Activated gamma-delta T cell treated with Interleukin-2 at 50 U/mL for 16 hours (primary cell): ENCODE results near the gene GCN1.
"Not testable (repeated sequence)": the region's sequence is repeated elsewhere in the genome, so short reads cannot be mapped to it uniquely, and the experiment has no call there.

Experiments
- DNase-seq: peaks from one replicate; pipeline ENCODE4 v3.0.0-alpha.2; 2020

The GCN1 gene, protein sequence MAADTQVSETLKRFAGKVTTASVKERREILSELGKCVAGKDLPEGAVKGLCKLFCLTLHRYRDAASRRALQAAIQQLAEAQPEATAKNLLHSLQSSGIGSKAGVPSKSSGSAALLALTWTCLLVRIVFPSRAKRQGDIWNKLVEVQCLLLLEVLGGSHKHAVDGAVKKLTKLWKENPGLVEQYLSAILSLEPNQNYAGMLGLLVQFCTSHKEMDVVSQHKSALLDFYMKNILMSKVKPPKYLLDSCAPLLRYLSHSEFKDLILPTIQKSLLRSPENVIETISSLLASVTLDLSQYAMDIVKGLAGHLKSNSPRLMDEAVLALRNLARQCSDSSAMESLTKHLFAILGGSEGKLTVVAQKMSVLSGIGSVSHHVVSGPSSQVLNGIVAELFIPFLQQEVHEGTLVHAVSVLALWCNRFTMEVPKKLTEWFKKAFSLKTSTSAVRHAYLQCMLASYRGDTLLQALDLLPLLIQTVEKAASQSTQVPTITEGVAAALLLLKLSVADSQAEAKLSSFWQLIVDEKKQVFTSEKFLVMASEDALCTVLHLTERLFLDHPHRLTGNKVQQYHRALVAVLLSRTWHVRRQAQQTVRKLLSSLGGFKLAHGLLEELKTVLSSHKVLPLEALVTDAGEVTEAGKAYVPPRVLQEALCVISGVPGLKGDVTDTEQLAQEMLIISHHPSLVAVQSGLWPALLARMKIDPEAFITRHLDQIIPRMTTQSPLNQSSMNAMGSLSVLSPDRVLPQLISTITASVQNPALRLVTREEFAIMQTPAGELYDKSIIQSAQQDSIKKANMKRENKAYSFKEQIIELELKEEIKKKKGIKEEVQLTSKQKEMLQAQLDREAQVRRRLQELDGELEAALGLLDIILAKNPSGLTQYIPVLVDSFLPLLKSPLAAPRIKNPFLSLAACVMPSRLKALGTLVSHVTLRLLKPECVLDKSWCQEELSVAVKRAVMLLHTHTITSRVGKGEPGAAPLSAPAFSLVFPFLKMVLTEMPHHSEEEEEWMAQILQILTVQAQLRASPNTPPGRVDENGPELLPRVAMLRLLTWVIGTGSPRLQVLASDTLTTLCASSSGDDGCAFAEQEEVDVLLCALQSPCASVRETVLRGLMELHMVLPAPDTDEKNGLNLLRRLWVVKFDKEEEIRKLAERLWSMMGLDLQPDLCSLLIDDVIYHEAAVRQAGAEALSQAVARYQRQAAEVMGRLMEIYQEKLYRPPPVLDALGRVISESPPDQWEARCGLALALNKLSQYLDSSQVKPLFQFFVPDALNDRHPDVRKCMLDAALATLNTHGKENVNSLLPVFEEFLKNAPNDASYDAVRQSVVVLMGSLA (N-terminal part only)

GRCh38 chr12:120194534-120195395 lies at the start of gene GCN1:
Gene GCN1 (minus strand): TSS chr12:120194715. CDS start chr12:120194697, 18 bp downstream.
- peak; percentile 87 for DNase-seq

- DNase-seq, result no peak
Measured at GRCh38 chr12:120242971-120243699, 48.6 kb upstream of the GCN1 start.

DNA sequence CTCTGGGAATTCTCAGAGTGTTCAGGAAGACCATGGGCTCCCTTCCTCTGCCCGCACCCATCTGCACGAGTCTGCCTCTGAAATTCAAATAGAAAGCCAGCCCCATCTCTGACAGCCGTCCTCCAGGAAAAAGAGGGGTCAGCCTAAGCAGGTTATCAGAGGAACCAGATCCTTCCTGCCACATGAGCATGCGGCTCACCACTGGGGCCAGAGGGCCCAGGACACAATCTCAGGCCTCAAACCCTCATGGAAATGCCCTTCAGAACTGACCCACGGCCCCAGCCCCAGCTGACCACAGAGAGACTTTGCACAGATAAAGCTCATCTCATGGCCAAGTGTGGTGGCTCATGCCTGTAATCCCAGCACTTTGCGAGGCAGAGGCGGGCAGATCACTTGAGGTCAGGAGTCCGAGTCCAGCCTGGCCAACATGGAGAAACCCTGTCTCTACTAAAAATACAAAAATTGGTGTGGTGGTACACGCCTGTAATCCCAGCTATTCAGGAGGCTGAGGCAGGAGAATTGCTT lies 47.8 kb upstream of the GCN1 start:
- DNase-seq, result no peak

DNA sequence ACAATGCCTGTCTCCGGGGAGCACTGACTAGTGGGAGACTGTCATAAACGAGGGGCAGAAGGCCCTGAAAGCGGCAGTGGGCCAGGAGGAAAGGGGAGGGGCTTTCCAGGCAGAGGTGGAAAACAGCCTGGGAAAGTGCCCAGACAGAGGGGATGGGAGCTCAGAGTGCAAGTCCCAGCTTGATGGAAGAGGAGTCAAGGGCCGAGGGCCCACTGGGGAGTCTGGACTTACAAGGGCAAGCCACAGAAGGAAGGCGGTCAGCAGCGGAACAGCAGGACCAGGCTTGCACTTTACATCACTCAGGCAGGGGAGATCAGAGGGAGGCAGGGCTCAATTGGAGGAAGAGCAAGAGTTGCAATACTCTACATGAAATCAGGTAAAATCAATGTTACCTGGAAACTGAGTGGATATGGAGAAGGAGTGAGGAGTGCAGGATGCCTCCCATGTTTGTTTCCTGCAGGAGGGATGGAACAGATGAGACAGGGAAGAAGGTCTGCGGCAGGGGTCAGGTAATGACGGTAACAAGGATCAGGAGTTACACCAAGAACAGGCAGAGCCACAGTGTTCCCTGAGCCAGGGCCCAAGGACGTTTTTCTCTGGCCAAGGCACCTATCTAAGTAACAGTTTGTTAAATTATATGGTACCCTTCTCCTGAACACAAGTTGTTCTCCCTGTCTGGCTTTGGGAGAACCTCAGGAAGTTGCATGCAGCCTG lies 47.2 kb upstream of the GCN1 start:
- no peak for DNase-seq

DNA sequence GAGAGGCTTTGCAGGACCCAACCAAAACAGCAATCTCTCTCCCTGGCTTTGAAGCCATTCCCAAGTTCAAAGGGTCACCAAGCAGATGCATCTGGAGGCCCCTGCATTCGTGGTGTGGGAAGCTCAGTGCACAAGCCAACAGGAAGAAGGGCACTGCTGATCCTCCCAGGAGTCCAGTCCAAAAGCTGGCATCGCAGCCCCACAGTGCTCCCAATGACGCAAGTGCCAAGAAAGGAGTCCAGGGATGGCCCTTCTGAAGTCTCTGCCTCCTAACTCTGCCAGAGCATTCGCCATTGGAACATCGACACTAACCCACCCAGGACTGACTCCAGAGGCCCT lies 45.9 kb upstream of the GCN1 start:
- no peak for DNase-seq

DNA sequence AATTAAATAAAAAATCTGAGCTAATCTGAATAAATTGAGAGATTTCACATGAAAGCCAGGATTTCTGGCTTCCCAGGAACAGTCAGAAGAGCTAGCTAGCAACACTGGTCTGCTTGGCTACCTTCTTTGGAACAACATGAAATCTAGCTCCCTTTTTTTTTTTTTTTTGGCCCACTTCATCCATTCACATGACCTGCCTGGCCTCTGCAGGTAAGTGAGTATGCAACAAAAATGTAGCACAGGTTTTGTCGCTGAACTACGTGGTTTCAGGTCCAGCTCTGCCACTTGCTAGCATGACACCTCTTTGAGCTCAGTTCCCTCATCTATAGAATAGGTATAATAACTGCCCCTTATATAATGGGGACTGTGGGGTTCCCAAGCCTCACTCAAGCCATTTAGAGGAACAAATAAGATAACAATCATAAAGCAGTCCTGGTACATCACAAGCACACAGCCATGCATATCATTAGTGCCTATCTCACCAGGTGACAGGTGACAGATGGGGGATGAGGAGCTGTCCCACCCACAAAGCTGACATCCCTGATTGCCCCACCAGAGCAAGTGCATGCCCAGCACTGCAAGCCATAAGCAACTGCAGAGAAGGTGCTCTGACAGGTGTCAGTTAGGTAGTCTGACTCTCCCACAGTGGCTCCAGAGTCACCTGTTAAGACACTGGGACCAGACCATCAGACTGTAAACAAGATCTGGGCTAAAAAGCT lies 45.4 kb upstream of the GCN1 start:
- no peak for DNase-seq

DNA sequence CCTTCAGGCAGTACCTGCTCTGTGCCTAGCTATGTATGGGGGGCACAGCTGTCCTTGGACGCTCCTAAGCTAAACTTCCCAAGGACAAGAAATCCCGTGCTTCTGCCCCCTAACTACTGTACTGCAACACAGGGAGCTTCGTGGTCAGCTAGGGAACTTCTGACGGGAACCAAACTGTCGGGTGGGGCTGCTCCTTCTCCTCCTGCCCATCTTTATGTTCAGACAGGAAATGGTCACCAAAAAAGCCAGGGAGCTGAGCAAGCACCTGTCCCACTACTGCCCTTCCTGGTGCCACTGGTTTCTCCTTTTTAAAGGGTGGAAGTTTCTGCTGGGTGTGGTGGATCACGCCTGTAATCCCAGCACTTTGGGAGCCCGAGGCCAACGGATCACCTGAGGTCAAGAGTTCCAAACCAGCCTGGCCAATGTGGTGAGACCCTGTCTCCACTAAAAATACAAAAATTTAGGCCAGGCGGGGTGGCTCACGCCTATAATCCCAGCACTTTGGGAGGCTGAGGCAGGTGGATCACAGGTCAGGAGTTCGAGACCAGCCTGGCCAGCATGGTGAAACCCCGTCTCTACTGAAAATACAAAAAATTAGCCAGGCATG lies 44.4 kb upstream of the GCN1 start:
- DNase-seq, result no peak

- DNase-seq, result no peak
Measured at GRCh38 chr12:120238217-120238616, 43.7 kb upstream of the GCN1 start.

DNA sequence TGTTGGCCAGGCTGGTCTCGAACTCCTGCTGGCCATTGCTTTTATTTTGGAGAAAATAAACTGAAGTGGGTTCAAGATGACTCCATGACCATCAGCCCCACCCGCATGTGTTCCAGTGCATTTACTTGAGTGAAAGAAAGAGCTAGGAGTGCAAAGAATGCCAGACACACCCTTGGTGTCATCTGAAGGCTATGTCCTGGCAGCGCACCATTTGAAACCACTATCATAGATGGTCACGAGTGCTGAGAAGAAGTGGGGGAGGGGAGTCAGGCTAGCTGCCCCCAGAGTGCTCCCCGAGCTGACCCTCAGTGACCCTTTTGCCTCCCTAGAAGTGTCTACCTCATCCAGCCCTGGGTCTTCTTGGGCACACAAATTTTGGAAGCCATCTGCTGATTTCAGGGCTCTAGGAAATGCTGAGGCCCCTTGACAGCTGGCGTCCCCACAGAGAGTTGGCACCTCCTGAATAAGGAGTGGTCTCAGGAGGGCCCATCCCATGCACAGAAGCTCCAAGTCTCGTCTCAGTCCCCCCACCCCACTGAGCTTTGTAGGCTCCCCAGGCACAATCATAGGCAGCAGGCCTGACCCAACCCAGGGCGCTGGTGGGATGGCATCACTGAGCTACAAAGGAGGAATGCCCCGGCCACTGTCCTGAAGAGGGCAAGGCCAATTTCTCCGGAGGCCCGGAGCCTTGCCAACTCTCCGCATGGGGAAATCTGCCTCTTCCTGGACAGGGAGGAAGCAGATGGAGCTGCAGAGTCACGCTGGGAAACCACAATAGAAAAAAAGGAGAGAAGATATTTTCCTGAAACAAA lies 43.1 kb upstream of the GCN1 start:
- DNase-seq, result no peak

- DNase-seq, result not testable (repeated sequence)
Measured at GRCh38 chr12:120236809-120237208, 42.3 kb upstream of the GCN1 start.

DNA sequence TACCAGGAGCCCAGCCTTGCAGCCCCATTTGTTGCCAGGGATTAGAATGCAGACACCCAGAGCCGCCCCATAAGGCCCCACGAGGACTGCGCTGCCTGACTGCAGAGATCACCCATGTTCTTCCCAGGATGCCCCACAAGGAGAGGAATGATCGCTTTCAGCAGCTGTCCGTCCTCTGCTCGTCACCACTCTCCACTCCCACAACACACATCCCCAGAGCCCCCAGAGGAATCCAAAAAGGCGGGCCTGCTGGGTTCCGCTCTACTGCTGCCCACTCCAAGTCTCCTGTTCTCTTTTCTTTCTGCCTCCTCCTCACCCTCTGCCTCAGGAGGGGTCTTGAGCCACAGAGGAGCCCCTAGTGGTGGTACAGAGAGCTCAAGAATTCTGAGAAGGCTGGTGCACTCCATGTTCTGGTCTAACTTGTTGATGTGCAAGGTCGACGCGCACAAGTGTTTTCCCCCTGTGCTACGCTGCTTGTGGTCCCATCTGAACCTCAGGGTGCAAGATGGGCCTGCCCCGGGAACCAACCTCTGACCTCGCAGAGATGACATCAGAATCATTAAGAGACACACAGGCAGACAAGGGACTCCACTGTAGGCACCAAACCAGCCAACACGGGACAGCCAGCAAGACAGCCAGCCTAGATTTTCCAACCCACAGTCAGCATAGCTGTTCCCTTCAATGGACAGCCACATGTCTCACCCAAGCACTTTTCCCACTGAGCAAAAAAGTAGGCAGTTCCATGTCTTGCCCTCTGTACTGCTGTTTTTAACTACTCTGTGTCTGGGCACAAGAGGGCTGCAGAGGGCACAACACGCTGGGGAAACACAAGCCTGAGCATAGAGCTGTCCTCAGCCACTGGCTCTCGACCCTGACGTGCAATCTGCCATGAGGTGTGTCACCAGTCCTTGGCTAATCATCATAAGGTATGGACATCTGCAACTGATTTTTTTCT lies 41.1 kb upstream of the GCN1 start:
- DNase-seq, result no peak

- DNase-seq, result no peak
Measured at GRCh38 chr12:120234643-120235368, 40.3 kb upstream of the GCN1 start.

- DNase-seq, result peak; percentile 68
Measured at GRCh38 chr12:120231316-120232011, 36.9 kb upstream of the GCN1 start.

DNA sequence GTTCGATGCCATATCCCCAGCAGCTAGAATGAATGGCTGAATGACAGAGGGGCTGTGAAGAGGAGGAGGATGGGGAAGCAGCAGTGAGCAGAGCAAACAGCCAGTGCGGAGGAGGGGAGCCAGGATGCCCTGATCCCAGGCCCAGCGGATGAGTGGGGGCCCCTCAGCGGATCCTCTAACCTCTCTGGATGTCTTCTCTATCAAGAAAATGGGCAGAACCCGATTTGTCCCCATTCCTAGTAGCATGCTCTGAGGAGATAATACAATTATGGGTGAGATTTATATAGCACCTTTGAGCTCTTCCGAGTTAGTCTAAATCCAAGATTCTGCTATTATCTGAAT lies 36.4 kb upstream of the GCN1 start:
- DNase-seq, result no peak

- DNase-seq, result no peak
Measured at GRCh38 chr12:120230326-120230973, 35.9 kb upstream of the GCN1 start.
